ENCODE results near the gene TDO2.

TDO2 gene

DNA sequence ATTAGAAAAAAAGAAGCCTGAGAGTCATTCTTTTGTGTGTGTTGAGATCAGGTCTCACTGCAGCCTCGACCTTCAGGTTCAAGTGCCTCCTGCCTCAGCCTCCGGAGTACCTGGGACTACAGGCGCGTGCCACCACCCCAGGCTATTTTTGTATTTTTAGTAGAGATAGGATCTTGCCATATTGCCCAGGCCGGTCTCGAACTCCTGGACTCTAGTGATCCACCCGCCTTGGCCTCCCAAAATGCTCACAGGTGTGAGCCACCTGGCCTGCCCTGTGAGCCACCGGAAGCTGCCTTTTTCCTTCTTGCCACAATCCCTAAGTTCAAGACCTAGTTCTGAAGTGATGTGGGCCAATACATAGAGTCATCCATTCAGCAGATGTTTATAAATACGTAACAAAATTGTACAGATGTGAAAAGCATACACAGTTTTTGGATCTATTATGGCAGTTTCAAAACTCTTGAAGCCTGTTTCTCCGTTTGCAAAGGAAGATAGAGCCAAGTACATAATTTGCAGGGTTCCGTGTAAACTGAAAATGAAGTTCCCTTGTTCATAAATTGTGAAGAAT lies 50.7 kb downstream of the TDO2 start:
- DNase-seq (ENCODE audit: low read depth), result no peak

DNA sequence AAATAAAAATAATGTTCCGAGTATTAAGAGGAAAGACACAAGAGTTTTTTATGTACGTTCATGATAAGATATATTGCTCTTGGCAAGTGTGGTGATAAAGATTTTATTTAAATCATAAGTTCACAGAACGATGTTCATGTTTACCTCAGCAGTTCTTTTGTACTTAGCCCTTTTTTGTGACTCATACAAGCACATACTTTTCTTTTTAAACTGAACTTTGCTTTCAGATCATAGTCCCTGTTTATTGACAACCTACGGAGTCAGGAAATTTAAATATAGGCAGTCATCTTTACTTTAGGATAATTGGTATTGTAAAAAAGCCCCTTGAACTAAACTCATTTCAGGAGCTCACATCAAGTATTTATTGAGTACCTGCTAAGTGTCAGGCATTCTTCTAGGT lies 51.4 kb downstream of the TDO2 start:
- no peak for DNase-seq (ENCODE audit: low read depth)

DNA sequence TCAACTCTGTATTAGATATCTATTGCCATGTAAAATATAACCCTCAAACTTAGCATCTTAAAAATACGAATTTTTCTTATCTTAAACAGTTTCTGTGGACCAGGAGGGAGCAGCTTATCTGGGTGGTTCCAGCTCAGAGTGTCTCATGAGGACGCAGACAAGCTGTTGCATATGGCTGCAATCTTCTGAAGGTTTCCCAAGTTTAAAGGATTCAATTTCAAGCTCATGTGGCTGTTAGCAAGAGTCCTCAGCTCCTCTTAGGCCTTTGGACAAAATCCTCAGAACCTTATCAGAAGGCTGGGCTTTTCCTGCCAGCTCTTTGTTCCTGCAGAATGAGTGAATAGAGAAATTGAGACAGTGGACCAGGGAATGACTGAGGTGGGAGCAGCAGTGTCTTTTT lies 53.0 kb downstream of the TDO2 start:
- no peak for DNase-seq (ENCODE audit: low read depth)

DNA sequence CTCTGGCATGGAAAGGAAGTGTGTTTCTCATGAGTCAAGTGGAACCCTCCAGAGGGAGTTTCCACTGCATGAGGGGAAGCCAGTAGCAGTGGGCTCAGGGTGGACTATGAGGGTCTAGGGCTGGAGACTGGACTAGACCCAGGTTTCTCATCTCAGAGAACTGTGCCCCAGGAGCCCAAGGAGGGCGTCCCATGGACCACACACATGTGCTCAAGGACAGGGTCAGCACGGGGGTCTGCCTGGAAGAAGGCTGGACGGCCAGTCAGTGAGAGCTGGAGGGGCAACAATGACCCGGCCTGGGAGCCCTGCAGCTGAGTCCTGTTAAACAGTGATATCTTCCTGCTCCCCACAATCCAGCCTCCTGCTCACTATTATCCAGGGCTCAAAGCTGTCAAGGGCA lies 55.9 kb downstream of the TDO2 start:
- no peak for DNase-seq (ENCODE audit: low read depth)

DNA sequence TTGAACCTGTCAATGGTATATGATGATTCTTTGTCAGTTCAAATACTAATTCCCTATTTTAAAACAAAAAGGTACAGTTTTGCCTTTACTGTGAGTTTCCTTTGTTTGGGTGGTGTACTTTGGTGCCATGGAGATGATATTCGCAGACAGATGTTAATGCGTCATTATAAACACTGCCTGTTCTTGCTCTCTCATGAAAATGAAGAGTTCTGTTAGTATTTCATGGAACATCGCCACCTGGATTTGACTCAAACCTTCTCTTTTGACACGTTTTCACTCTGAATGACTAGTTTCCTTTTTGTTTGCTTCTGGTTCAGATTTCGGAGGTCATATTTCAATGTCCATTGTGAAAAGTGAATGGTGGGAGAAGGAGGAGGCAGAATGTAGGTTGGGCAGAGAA lies 57.0 kb downstream of the TDO2 start:
- DNase-seq (ENCODE audit: low read depth), result no peak

DNA sequence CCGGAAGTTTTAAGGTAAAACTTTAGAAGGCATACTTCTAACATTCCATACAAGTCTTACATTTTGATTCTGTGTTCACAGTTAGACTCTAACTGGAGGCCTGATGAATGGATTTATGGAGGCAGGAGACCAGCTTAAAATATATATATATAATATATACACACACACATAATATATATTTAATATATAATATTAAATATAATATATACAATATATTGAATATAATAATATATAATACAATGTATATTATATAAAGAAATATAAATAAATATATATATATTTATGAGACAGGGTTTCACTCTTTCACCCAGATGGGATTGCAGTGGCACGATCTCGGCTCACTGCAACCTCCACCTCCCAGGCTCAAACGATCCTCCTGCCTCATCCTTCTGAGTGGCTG lies 58.1 kb downstream of the TDO2 start:
- no peak for DNase-seq (ENCODE audit: low read depth)

DNA sequence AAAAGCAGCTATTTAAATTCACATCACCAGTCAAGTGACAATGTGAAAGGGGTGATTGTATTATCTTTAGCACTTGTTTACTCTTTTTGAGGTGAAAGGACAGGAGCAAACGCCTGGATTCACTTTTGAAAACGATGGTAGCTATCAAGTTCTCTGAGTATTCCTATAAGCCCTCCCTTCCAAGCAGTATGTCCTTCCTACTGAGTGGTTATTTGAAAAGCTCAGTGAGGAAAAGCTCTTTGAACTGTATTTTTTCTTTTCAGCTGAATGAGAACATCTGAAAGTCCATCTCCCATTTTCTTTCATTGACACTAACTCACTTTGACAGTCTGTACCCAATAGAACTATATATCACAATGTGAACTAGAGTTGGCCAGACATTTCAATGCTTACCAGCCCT lies 59.3 kb downstream of the TDO2 start:
- no peak for DNase-seq (ENCODE audit: low read depth)

DNA sequence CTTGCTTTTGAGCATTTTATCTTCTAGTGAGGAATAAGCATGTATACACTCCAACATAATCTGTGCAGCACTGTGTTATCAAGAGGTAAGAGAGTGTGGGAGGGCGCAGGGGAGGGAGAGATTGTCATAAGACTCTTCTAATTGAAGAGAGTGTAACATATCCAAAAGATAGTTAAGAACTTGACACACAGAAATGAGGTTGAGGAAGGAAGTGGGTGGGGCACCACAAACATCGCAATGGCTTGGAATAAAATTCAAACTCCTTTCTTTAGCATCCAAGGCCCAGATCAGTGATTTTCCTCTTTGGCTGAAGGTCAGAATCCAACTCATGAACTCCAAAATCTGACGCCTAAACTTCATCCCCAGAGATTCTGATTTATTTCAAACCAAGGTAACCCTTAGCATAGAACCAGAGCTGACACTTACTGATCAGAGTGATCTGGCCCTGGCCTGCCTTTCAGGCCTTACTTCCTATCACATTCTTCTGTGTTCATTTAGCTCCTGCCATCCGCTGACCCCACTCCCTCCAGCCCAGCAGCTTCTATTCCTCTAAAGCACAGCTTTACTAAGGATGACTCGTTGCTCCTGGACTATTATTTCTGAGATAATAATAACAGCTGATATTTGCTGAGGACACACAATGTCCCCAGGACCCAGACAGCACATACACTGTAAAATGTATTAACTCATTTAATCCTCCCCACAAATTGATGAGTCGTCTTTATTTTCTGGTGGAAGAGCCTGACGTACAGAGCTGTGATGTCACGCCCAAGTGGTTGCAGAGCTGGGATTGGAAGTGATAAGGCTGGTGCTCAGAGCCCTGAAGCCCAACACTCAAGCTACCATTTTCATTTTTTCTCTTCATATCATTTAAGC lies 60.8 kb downstream of the TDO2 start:
- no peak for DNase-seq (ENCODE audit: low read depth)

DNA sequence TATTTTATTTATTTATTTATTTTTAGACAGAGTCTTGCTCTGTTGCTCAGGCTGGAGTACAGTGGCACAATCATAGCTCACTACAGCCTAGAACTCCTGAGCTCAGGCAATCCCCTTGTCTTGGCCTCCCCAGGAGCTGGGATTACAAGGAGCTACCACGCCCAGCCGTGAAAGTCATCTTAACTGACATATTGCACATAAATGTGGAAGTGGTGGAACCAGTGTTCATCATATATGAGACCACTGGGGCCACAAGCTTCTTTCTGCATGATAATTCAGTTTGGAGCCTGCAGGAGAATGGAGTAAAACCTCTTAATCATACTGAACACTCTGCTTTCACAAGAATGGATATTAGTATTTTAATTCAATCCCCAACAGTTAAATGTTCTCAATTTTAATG lies 62.7 kb downstream of the TDO2 start:
- no peak for DNase-seq (ENCODE audit: low read depth)

DNA sequence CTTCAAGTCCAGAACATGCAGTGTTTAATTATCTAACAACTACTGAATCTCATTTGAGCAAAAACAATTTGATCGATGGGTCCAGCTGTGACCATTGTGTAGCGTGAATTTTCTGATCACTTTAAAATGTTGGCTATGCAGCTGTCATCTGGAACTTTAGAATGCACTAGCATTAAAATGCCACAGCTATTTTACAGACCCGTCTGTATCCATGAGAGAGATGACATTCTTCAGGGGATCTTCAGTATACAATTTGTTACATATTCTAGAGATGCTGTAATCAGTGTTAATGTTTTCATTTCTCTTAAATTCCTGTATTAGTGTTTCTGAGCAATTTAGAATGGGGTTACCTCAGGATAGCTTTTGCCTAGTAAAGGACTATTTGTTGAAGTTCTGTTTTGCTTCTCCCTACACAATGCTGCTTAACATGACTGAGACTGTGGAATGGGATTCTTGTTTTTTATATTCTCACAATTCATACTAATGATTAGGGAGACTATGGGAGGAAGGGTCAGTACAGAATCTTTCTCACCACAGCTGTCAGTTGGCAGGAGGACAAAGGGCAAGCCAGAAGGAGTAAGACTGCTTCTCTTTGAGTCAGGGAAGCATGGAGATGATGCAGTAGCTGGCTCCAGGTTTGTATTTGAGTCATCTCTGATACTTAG lies 63.4 kb downstream of the TDO2 start:
- DNase-seq (ENCODE audit: low read depth), result no peak

Measured in HS-27A (cell line).